Muscle of back (tissue), 13 donors: ENCODE measurements around the gene P2RY10. TPM values are rescaled to one million over a fixed set of nuclear protein-coding genes. Genes with fewer than 3 reads are reported as not detected.
A peak's percentile ranks its signal among the peaks of the same experiment; 100 is the strongest.
"Not testable (repeated sequence)": the region's sequence is repeated elsewhere in the genome, so short reads cannot be mapped to it uniquely, and the experiment has no call there.

Experiments used
- DNase-seq, 3 donors: peaks; one replicate each; pipeline versions ENCODE4 v3.0.0 to v3.0.0-alpha.2; 2013
- long read RNA-seq, 9 donors: transcript quantifications; one replicate each; lab custom pipeline, GENCODE V29; 2026
- polyA plus RNA-seq, 10 donors: library from polyadenylated mRNA; unstranded; fragments of 120-200 nt; gene quantifications; one replicate each; pipeline ENCODE4 v1.2.1, GENCODE V29; 2013; ENCODE audit not compliant: insufficient read length in 10 of 10

Gene P2RY10
- polyA plus RNA-seq, result 1 to 10 TPM in 6 of 10 donors, under 1 TPM in 4; 0.33 to 2.4 (median 1.3) TPM
- long read RNA-seq, donor 1, result 0 reads
- long read RNA-seq, donor 2, result 0 reads
- long read RNA-seq, donor 3, result 0 reads
- long read RNA-seq, donor 4, result 0 reads
- long read RNA-seq, donor 5, result 0 reads
- long read RNA-seq, donor 6, result 0 reads
- long read RNA-seq, donor 7, result 0 reads
- long read RNA-seq, donor 8, result 0 reads
- long read RNA-seq, donor 9, result 0 reads

GRCh38 chrX:78945186-78945912 lies at the start of gene P2RY10:
Gene P2RY10 (plus strand): TSS chrX:78945391. CDS start chrX:78960521, 15,130 bp downstream.
- DNase-seq, result no peak

GRCh38 chrX:78922754-78923153 lies 22.4 kb upstream of the P2RY10 start:
- DNase-seq, result no peak

- DNase-seq, result peak in 1 of 3 donors; percentile 23
These were observed 21.8 kb upstream of the P2RY10 start for GRCh38 chrX:78923198-78924015.

- peak; percentile 73 to 93 (median 85) for DNase-seq
These were observed 13.4 kb upstream of the P2RY10 start for GRCh38 chrX:78931814-78932213.

GRCh38 chrX:78934866-78935265 lies 10.3 kb upstream of the P2RY10 start:
- no peak for DNase-seq

GRCh38 chrX:78944351-78944750 lies 840 bp upstream of the P2RY10 start:
- no peak for DNase-seq

GRCh38 chrX:78946178-78946931 lies 1.2 kb downstream of the P2RY10 start:
- no peak for DNase-seq

GRCh38 chrX:78950009-78950835 lies 5.0 kb downstream of the P2RY10 start:
- peak in 1 of 3 donors; percentile 41 for DNase-seq

- no peak for DNase-seq
These were observed 12.0 kb downstream of the P2RY10 start for GRCh38 chrX:78957049-78957767.

GRCh38 chrX:78957768-78958130 lies 12.6 kb downstream of the P2RY10 start:
- DNase-seq, result no peak

GRCh38 chrX:78958419-78959116 lies 13.4 kb downstream of the P2RY10 start:
- no peak for DNase-seq

- DNase-seq, result no peak
These were observed 15.7 kb downstream of the P2RY10 start for GRCh38 chrX:78960888-78961287.

GRCh38 chrX:78964598-78964997 lies 19.4 kb downstream of the P2RY10 start:
- DNase-seq, result no peak

GRCh38 chrX:78979789-78980464 lies 34.7 kb downstream of the P2RY10 start:
- peak; percentile 7 to 43 (median 21) for DNase-seq

- DNase-seq, result no peak
These were observed 44.2 kb downstream of the P2RY10 start for GRCh38 chrX:78989349-78989748.

- no peak for DNase-seq
These were observed 52.8 kb downstream of the P2RY10 start for GRCh38 chrX:78997870-78998558.

- not testable (repeated sequence) for DNase-seq
These were observed 62.3 kb downstream of the P2RY10 start for GRCh38 chrX:79007540-79007939.
